Jurkat, Clone E6-1 (cell line): Measurements from ENCODE around the gene RADIL.
A peak's percentile ranks its signal among the peaks of the same experiment; 100 is the strongest.

Source experiments
- DNase-seq: peaks from one replicate; pipeline ENCODE4 v3.0.0-alpha.2; 2011; ENCODE audit warnings: low read depth, low spot score
- H3K4me3 ChIP-seq: 2 replicates; pipeline ENCODE4 v1.5.1; 2011; ENCODE audit warnings: mild to moderate bottlenecking, low read length, control low read depth, moderate library complexity

Gene RADIL

GRCh38 chr7:4861227-4861626 lies 22.3 kb downstream of the RADIL start:
- DNase-seq, result no peak
- no peak overlapping the region for H3K4me3 ChIP-seq

- DNase-seq, result no peak
- H3K4me3 ChIP-seq, result no peak overlapping the region
Measured at GRCh38 chr7:4857189-4857588, 26.3 kb downstream of the RADIL start.

- DNase-seq, result no peak
- no peak overlapping the region for H3K4me3 ChIP-seq
Measured at GRCh38 chr7:4856336-4857057, 27.0 kb downstream of the RADIL start.

GRCh38 chr7:4854916-4855315 lies 28.6 kb downstream of the RADIL start:
- H3K4me3 ChIP-seq, result no peak overlapping the region
- no peak for DNase-seq

GRCh38 chr7:4851459-4852422 lies 31.8 kb downstream of the RADIL start:
- H3K4me3 ChIP-seq, result no peak overlapping the region
- DNase-seq, result no peak

GRCh38 chr7:4850262-4850795 lies 33.2 kb downstream of the RADIL start:
- DNase-seq, result no peak
- no peak overlapping the region for H3K4me3 ChIP-seq

- no peak overlapping the region for H3K4me3 ChIP-seq
- DNase-seq, result peak; percentile 17
Measured at GRCh38 chr7:4849390-4849789, 34.1 kb downstream of the RADIL start.

- no peak for DNase-seq
- H3K4me3 ChIP-seq, result no peak overlapping the region
Measured at GRCh38 chr7:4845740-4846142, 37.8 kb downstream of the RADIL start.

- H3K4me3 ChIP-seq, result no peak overlapping the region
- no peak for DNase-seq
Measured at GRCh38 chr7:4842319-4843064, 41.0 kb downstream of the RADIL start.

- no peak for DNase-seq
- no peak overlapping the region for H3K4me3 ChIP-seq
Measured at GRCh38 chr7:4841836-4842235, 41.7 kb downstream of the RADIL start.

GRCh38 chr7:4841007-4841784 lies 42.3 kb downstream of the RADIL start:
- no peak overlapping the region for H3K4me3 ChIP-seq
- DNase-seq, result no peak

- H3K4me3 ChIP-seq, result no peak overlapping the region
- DNase-seq, result no peak
Measured at GRCh38 chr7:4840079-4840501, 43.4 kb downstream of the RADIL start.

GRCh38 chr7:4838626-4839334 lies 44.7 kb downstream of the RADIL start:
- H3K4me3 ChIP-seq, result no peak overlapping the region
- no peak for DNase-seq

- no peak for DNase-seq
- H3K4me3 ChIP-seq, result no peak overlapping the region
Measured at GRCh38 chr7:4837803-4838625, 45.5 kb downstream of the RADIL start.

GRCh38 chr7:4837041-4837802 lies 46.3 kb downstream of the RADIL start:
- no peak for DNase-seq
- no peak overlapping the region for H3K4me3 ChIP-seq

GRCh38 chr7:4836206-4836661 lies 47.3 kb downstream of the RADIL start:
- no peak overlapping the region for H3K4me3 ChIP-seq
- no peak for DNase-seq
